GM23338 (cell line): ENCODE measurements around the gene SCGB1A1. TPM values are rescaled to one million over a fixed set of nuclear protein-coding genes. Genes with fewer than 3 reads are reported as not detected.

Source experiments
- ATAC-seq: fragments of 200-7000 bp; cut with Tn5 transposase; 3 replicates; pipeline ENCODE4 v1.9.1; 2020
- DNase-seq: peaks from one replicate; pipeline ENCODE4 v3.0.0-alpha.2; 2015; ENCODE audit warnings: low spot score
- H2AFZ ChIP-seq: fragments of 200-600 bp; sonication (generic); 2 replicates; pipeline ENCODE4 v1.8.0; 2016; ENCODE audit warnings: antibody characterized with exemption, mild to moderate bottlenecking, moderate library complexity
- H3F3A ChIP-seq: fragments of 200-600 bp; sonication (generic); replicated peaks from 2 replicates; pipeline ENCODE4 v1.8.0; 2017; ENCODE audit warnings: antibody characterized with exemption, mixed run types, low read depth
- H3K27ac ChIP-seq: fragments of 200-600 bp; sonication (generic); 2 replicates; pipeline ENCODE4 v1.6.1; 2016; ENCODE audit warnings: low read depth
- H3K27me3 ChIP-seq: fragments of 200-600 bp; sonication (generic); 2 replicates; pipeline ENCODE4 v1.8.0; 2016; ENCODE audit warnings: mild to moderate bottlenecking, mixed run types, moderate library complexity; ENCODE audit not compliant: insufficient read depth
- H3K36me3 ChIP-seq: fragments of 200-600 bp; sonication (generic); 2 replicates; pipeline ENCODE4 v1.8.0; 2016; ENCODE audit warnings: mild to moderate bottlenecking; ENCODE audit not compliant: insufficient read depth
- H3K4me1 ChIP-seq: fragments of 200-600 bp; sonication (generic); 2 replicates; pipeline ENCODE4 v1.8.0; 2016; ENCODE audit warnings: mild to moderate bottlenecking, moderate library complexity; ENCODE audit not compliant: insufficient read depth
- H3K4me2 ChIP-seq: fragments of 200-600 bp; sonication (generic); 2 replicates; pipeline ENCODE4 v1.7.1; 2017; ENCODE audit warnings: mixed run types
- H3K4me3 ChIP-seq: fragments of 200-600 bp; sonication (generic); 2 replicates; pipeline ENCODE4 v1.6.1; 2016; ENCODE audit warnings: mixed run types
- H3K79me2 ChIP-seq: fragments of 200-600 bp; sonication (generic); replicated peaks from 2 replicates; pipeline ENCODE4 v1.8.0; 2017; ENCODE audit warnings: mild to moderate bottlenecking; ENCODE audit not compliant: insufficient read depth
- H3K9me2 ChIP-seq: fragments of 200-600 bp; sonication (generic); 2 replicates; pipeline ENCODE4 v1.8.0; 2017; ENCODE audit not compliant: insufficient read depth
- H4K20me1 ChIP-seq: fragments of 200-600 bp; sonication (generic); replicated peaks from 2 replicates; pipeline ENCODE4 v1.8.0; 2017; ENCODE audit warnings: mild to moderate bottlenecking; ENCODE audit not compliant: insufficient read depth
- H3K27ac Mint-ChIP-seq: 2 replicates; pipeline ENCODE4 v1.8.0; 2020; ENCODE audit warnings: inconsistent platforms, mild to moderate bottlenecking, moderate library complexity, mixed read lengths
- H3K27me3 Mint-ChIP-seq: 3 replicates; pipeline ENCODE4 v1.8.0; 2022; ENCODE audit warnings: low read depth, mild to moderate bottlenecking, moderate library complexity, mixed read lengths, inconsistent platforms; ENCODE audit not compliant: insufficient read depth, poor library complexity
- H3K36me3 Mint-ChIP-seq: 3 replicates; pipeline ENCODE4 v1.8.0; 2021; ENCODE audit warnings: low read depth, mild to moderate bottlenecking, inconsistent platforms, moderate library complexity, mixed read lengths
- H3K4me1 Mint-ChIP-seq: 3 replicates; pipeline ENCODE4 v1.8.0; 2020; ENCODE audit warnings: mild to moderate bottlenecking, inconsistent platforms, mixed read lengths
- H3K4me3 Mint-ChIP-seq: 3 replicates; pipeline ENCODE4 v1.8.0; 2021; ENCODE audit warnings: moderate library complexity, mild to moderate bottlenecking, inconsistent platforms, mixed read lengths
- H3K9me3 Mint-ChIP-seq: 3 replicates; pipeline ENCODE4 v1.8.0; 2020; ENCODE audit warnings: moderate library complexity, mild to moderate bottlenecking, inconsistent platforms, mixed read lengths
- CREB1 ChIP-seq: fragments of 250-450 bp; sonication (Bioruptor Pico); IDR thresholded peaks from 2 replicates; pipeline ENCODE4 v1.5.0; 2020; ENCODE audit warnings: low read depth, mild to moderate bottlenecking, moderate library complexity
- EZH2 ChIP-seq: fragments of 200-600 bp; sonication (generic); IDR thresholded peaks from one replicate; pipeline ENCODE4 v1.8.0; 2017; ENCODE audit warnings: antibody characterized with exemption, mild to moderate bottlenecking, low read depth; ENCODE audit not compliant: unreplicated experiment
- EZH2phosphoT487 ChIP-seq: fragments of 200-600 bp; sonication (generic); IDR thresholded peaks from one replicate; pipeline ENCODE4 v1.8.1; 2018; ENCODE audit warnings: antibody characterized with exemption; ENCODE audit not compliant: unreplicated experiment
- POLR2AphosphoS5 ChIP-seq: IDR thresholded peaks from 2 replicates; pipeline ENCODE4 v1.6.1; 2016; ENCODE audit warnings: antibody characterized with exemption, low read depth
- ZNF114 ChIP-seq: fragments of 250-450 bp; sonication (Bioruptor Pico); IDR thresholded peaks from 2 replicates; pipeline ENCODE4 v1.5.0; 2020; ENCODE audit warnings: mild to moderate bottlenecking, moderate library complexity
- polyA plus RNA-seq: library from polyadenylated mRNA; unstranded; fragments of >200 nt; fragmentation: Nextera tagmentation; extraction: Ambion mirVana; gene quantifications from 2 replicates; pipeline ENCODE4 v1.2.1, GENCODE V29; 2016
- total RNA-seq: library from RNA; depleted of rRNA; stranded (reverse); fragments of >200 nt; shearing (Covaris generic); gene quantifications from 2 replicates; pipeline ENCODE4 v1.2.3, GENCODE V29; 2014
- TF ChIP-seq, protein P1 (sequence below): IDR thresholded peaks from one replicate; pipeline ENCODE4 v1.6.1; 2018; ENCODE audit warnings: antibody characterized with exemption; ENCODE audit not compliant: unreplicated experiment
- TF ChIP-seq, protein P2 (sequence below): fragments of 250-450 bp; sonication (Bioruptor Pico); IDR thresholded peaks from 2 replicates; pipeline ENCODE4 v1.5.0; 2020; ENCODE audit warnings: mild to moderate bottlenecking, moderate library complexity
- TF ChIP-seq, protein P3 (sequence below), 2 experiments: fragments of 200-600 bp in 1 of 2; sonication (generic) in 1 of 2; conservative IDR thresholded peaks; 2 replicates each; pipeline versions ENCODE4 v1.5.1 to v1.6.1; 2016 to 2017; ENCODE audit warnings: antibody characterized with exemption in 2 of 2, low read depth in 2 of 2, mild to moderate bottlenecking in 2 of 2, moderate library complexity in 1 of 2

SCGB1A1 gene
- total and polyA plus RNA-seq, 2 experiments from 2014 or later: not detected

DNA sequence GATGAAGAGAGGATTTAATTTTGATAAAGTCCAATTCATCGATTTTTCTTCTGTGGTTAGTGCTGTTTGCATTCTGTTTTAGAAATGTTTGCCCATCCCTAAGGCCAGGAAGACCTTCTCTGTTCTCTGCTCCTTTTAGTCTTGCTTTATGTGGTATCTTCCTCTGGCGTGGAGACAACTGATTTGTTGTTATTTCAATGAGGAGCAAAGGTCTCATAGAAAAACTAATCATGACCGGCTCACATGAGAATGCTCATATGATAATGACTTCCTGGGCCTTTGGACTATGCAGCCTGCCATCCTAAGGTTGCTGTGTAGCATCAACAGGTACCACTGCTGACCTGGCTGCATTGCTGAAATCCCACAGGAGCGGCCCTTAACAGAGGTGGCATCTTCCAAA, 19.8 kb downstream of the SCGB1A1 start:
- Histone ChIP-seq H3K4me1 (no peaks in the 10 kb centered on the region), H3K27me3 (no peaks in the 10 kb centered on the region), H3K79me2 (no peaks in the 10 kb centered on the region), H3K9me2 (no peaks in the 10 kb centered on the region), H3K4me3 (no peak overlapping the region), H3F3A (0 out of 2 replicates have a peak, but pooled peaks cover 2% of the 10 kb centered on the region), H3K4me2 (no peak overlapping the region), H4K20me1 (no peaks in the 10 kb centered on the region), H3K27ac (no peak overlapping the region), H3K36me3 (no peaks in the 10 kb centered on the region), H2AFZ (no peak overlapping the region)
- no peaks in the 10 kb centered on the region for H3K36me3 Mint-ChIP-seq
- H3K27me3 Mint-ChIP-seq: peaks cover 3% of the 10 kb centered on the region
- H3K4me1 Mint-ChIP-seq: peaks cover 9% of the 10 kb centered on the region; the same call in 1 of the 3 replicates
- no peak overlapping the region for H3K4me3 Mint-ChIP-seq
- ATAC-seq (no peak), DNase-seq (no peak)
- no peaks in the 10 kb centered on the region for H3K9me3 Mint-ChIP-seq
- TF ChIP-seq, protein P1, sequence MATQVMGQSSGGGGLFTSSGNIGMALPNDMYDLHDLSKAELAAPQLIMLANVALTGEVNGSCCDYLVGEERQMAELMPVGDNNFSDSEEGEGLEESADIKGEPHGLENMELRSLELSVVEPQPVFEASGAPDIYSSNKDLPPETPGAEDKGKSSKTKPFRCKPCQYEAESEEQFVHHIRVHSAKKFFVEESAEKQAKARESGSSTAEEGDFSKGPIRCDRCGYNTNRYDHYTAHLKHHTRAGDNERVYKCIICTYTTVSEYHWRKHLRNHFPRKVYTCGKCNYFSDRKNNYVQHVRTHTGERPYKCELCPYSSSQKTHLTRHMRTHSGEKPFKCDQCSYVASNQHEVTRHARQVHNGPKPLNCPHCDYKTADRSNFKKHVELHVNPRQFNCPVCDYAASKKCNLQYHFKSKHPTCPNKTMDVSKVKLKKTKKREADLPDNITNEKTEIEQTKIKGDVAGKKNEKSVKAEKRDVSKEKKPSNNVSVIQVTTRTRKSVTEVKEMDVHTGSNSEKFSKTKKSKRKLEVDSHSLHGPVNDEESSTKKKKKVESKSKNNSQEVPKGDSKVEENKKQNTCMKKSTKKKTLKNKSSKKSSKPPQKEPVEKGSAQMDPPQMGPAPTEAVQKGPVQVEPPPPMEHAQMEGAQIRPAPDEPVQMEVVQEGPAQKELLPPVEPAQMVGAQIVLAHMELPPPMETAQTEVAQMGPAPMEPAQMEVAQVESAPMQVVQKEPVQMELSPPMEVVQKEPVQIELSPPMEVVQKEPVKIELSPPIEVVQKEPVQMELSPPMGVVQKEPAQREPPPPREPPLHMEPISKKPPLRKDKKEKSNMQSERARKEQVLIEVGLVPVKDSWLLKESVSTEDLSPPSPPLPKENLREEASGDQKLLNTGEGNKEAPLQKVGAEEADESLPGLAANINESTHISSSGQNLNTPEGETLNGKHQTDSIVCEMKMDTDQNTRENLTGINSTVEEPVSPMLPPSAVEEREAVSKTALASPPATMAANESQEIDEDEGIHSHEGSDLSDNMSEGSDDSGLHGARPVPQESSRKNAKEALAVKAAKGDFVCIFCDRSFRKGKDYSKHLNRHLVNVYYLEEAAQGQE: no peak
- TF ChIP-seq CREB1 (CRISPR knock-in tag): no peak
- TF ChIP-seq, protein P2, sequence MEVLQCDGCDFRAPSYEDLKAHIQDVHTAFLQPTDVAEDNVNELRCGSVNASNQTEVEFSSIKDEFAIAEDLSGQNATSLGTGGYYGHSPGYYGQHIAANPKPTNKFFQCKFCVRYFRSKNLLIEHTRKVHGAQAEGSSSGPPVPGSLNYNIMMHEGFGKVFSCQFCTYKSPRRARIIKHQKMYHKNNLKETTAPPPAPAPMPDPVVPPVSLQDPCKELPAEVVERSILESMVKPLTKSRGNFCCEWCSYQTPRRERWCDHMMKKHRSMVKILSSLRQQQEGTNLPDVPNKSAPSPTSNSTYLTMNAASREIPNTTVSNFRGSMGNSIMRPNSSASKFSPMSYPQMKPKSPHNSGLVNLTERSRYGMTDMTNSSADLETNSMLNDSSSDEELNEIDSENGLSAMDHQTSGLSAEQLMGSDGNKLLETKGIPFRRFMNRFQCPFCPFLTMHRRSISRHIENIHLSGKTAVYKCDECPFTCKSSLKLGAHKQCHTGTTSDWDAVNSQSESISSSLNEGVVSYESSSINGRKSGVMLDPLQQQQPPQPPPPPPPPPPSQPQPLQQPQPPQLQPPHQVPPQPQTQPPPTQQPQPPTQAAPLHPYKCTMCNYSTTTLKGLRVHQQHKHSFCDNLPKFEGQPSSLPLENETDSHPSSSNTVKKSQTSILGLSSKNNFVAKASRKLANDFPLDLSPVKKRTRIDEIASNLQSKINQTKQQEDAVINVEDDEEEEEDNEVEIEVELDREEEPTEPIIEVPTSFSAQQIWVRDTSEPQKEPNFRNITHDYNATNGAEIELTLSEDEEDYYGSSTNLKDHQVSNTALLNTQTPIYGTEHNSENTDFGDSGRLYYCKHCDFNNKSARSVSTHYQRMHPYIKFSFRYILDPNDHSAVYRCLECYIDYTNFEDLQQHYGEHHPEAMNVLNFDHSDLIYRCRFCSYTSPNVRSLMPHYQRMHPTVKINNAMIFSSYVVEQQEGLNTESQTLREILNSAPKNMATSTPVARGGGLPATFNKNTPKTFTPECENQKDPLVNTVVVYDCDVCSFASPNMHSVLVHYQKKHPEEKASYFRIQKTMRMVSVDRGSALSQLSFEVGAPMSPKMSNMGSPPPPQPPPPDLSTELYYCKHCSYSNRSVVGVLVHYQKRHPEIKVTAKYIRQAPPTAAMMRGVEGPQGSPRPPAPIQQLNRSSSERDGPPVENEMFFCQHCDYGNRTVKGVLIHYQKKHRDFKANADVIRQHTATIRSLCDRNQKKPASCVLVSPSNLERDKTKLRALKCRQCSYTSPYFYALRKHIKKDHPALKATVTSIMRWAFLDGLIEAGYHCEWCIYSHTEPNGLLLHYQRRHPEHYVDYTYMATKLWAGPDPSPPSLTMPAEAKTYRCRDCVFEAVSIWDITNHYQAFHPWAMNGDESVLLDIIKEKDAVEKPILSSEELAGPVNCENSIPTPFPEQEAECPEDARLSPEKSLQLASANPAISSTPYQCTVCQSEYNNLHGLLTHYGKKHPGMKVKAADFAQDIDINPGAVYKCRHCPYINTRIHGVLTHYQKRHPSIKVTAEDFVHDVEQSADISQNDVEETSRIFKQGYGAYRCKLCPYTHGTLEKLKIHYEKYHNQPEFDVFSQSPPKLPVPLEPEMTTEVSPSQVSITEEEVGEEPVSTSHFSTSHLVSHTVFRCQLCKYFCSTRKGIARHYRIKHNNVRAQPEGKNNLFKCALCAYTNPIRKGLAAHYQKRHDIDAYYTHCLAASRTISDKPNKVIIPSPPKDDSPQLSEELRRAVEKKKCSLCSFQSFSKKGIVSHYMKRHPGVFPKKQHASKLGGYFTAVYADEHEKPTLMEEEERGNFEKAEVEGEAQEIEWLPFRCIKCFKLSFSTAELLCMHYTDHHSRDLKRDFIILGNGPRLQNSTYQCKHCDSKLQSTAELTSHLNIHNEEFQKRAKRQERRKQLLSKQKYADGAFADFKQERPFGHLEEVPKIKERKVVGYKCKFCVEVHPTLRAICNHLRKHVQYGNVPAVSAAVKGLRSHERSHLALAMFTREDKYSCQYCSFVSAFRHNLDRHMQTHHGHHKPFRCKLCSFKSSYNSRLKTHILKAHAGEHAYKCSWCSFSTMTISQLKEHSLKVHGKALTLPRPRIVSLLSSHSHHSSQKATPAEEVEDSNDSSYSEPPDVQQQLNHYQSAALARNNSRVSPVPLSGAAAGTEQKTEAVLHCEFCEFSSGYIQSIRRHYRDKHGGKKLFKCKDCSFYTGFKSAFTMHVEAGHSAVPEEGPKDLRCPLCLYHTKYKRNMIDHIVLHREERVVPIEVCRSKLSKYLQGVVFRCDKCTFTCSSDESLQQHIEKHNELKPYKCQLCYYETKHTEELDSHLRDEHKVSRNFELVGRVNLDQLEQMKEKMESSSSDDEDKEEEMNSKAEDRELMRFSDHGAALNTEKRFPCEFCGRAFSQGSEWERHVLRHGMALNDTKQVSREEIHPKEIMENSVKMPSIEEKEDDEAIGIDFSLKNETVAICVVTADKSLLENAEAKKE (CRISPR knock-in tag): no peak
- TF ChIP-seq, protein P3, sequence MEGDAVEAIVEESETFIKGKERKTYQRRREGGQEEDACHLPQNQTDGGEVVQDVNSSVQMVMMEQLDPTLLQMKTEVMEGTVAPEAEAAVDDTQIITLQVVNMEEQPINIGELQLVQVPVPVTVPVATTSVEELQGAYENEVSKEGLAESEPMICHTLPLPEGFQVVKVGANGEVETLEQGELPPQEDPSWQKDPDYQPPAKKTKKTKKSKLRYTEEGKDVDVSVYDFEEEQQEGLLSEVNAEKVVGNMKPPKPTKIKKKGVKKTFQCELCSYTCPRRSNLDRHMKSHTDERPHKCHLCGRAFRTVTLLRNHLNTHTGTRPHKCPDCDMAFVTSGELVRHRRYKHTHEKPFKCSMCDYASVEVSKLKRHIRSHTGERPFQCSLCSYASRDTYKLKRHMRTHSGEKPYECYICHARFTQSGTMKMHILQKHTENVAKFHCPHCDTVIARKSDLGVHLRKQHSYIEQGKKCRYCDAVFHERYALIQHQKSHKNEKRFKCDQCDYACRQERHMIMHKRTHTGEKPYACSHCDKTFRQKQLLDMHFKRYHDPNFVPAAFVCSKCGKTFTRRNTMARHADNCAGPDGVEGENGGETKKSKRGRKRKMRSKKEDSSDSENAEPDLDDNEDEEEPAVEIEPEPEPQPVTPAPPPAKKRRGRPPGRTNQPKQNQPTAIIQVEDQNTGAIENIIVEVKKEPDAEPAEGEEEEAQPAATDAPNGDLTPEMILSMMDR (conservative IDR thresholded peaks at IDR 0.05; ENCODE audit: low read depth in 2 of 2): no peak
- TF ChIP-seq ZNF114 (CRISPR knock-in tag): no peak
- TF ChIP-seq EZH2phosphoT487: no peak
- TF ChIP-seq POLR2AphosphoS5: no peak
- no peak for TF ChIP-seq EZH2
- no peak overlapping the region for H3K27ac Mint-ChIP-seq
